Measurements from ENCODE around the gene ID1.

DNA sequence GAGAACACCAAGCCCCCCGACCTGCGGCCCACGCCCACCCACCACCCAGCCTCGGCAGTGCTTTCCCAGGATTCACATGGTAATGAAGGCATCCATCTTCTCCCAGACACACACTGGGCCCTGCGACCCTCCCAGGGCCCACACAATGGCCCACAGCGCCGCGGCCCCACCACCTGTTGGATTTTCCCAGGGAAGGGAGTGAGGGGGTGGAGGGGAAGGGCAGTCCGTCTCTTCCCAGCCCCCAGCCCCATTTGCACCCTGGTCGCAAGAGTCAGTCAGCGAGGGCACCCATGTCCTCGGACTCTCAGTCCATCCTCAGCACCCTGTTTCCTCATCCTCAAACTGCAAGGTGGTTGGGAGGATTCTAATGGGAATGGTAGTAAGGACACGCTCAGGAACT, 23.7 kb upstream of the ID1 start:
- TF ChIP-seq, protein P1, sequence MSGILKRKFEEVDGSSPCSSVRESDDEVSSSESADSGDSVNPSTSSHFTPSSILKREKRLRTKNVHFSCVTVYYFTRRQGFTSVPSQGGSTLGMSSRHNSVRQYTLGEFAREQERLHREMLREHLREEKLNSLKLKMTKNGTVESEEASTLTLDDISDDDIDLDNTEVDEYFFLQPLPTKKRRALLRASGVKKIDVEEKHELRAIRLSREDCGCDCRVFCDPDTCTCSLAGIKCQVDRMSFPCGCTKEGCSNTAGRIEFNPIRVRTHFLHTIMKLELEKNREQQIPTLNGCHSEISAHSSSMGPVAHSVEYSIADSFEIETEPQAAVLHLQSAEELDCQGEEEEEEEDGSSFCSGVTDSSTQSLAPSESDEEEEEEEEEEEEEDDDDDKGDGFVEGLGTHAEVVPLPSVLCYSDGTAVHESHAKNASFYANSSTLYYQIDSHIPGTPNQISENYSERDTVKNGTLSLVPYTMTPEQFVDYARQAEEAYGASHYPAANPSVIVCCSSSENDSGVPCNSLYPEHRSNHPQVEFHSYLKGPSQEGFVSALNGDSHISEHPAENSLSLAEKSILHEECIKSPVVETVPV (CRISPR knock-in tag; IDR thresholded peaks at IDR 0.05), result no peak
- TF ChIP-seq ISL1 (CRISPR knock-in tag; IDR thresholded peaks at IDR 0.05) (no peak), PPARA (CRISPR knock-in tag; IDR thresholded peaks at IDR 0.05; ENCODE audit: borderline replicate concordance) (no peak), ZNF565 (CRISPR knock-in tag; conservative IDR thresholded peaks at IDR 0.05; ENCODE audit: low read depth) (no peak), BACH2 (CRISPR knock-in tag; IDR thresholded peaks at IDR 0.05; ENCODE audit: borderline replicate concordance) (no peak), RARB (CRISPR knock-in tag; IDR thresholded peaks at IDR 0.05) (no peak), ARNTL (CRISPR knock-in tag; IDR thresholded peaks at IDR 0.05; ENCODE audit: borderline replicate concordance, low read depth) (no peak), TCF4 (CRISPR knock-in tag; IDR thresholded peaks at IDR 0.05; ENCODE audit: borderline replicate concordance) (no peak)
